ENCODE measurements around the gene KRTAP10-4.
"Not testable (repeated sequence)": the region's sequence is repeated elsewhere in the genome, so short reads cannot be mapped to it uniquely, and the experiment has no call there.

The KRTAP10-4 gene

GRCh38 chr21:44606495-44606894 is 33.0 kb downstream of the KRTAP10-4 start:
- H3K4me3 ChIP-seq (IDR thresholded peaks at IDR 0.05; ENCODE audit: insufficient read depth, low read depth, low read length): no peak overlapping the region
- H3K36me3 ChIP-seq (ENCODE audit: insufficient read depth): no peaks in the 10 kb centered on the region
- H3K9ac ChIP-seq: no peak overlapping the region
- peaks cover 20% of the 10 kb centered on the region; the same call in 1 of the 2 replicates for H3K27me3 ChIP-seq (ENCODE audit: insufficient read depth, low read depth)
- H3K4me2 ChIP-seq: no peak overlapping the region
- TF ChIP-seq CTCF (conservative IDR thresholded peaks at IDR 0.05; ENCODE audit: low read depth, low read length): no peak
- no peak overlapping the region for H3K27ac ChIP-seq
- H2AFZ ChIP-seq (ENCODE audit: low read depth): no peak overlapping the region
- H3K79me2 ChIP-seq (ENCODE audit: insufficient read depth, low read depth): no peaks in the 10 kb centered on the region
- no peaks in the 10 kb centered on the region for H4K20me1 ChIP-seq (ENCODE audit: insufficient read depth)
- no peaks in the 10 kb centered on the region for H3K4me1 ChIP-seq (ENCODE audit: low read depth, poor library complexity, severe bottlenecking)

- H3K4me2 ChIP-seq: no peak overlapping the region
- no peaks in the 10 kb centered on the region for H3K4me1 ChIP-seq (ENCODE audit: low read depth, poor library complexity, severe bottlenecking)
- no peak overlapping the region for H2AFZ ChIP-seq (ENCODE audit: low read depth)
- H3K27me3 ChIP-seq (ENCODE audit: insufficient read depth, low read depth): peaks cover 19% of the 10 kb centered on the region; the same call in 1 of the 2 replicates
- no peak overlapping the region for H3K4me3 ChIP-seq (IDR thresholded peaks at IDR 0.05; ENCODE audit: insufficient read depth, low read depth, low read length)
- H3K27ac ChIP-seq: no peak overlapping the region
- no peak for TF ChIP-seq CTCF (conservative IDR thresholded peaks at IDR 0.05; ENCODE audit: low read depth, low read length)
- H3K36me3 ChIP-seq (ENCODE audit: insufficient read depth): no peaks in the 10 kb centered on the region
- no peaks in the 10 kb centered on the region for H3K79me2 ChIP-seq (ENCODE audit: insufficient read depth, low read depth)
- no peak overlapping the region for H3K9ac ChIP-seq
- no peaks in the 10 kb centered on the region for H4K20me1 ChIP-seq (ENCODE audit: insufficient read depth)
Observed at GRCh38 chr21:44609193-44609592, 35.7 kb downstream of the KRTAP10-4 start.

GRCh38 chr21:44610157-44610843 is 36.8 kb downstream of the KRTAP10-4 start:
- H3K9ac ChIP-seq; H3K4me2 ChIP-seq; H3K79me2 ChIP-seq (ENCODE audit: insufficient read depth, low read depth); H3K4me3 ChIP-seq (IDR thresholded peaks at IDR 0.05; ENCODE audit: insufficient read depth, low read depth, low read length); H4K20me1 ChIP-seq (ENCODE audit: insufficient read depth); H2AFZ ChIP-seq (ENCODE audit: low read depth); H3K36me3 ChIP-seq (ENCODE audit: insufficient read depth); H3K4me1 ChIP-seq (ENCODE audit: low read depth, poor library complexity, severe bottlenecking); H3K27ac ChIP-seq: not testable (repeated sequence)
- peaks cover 19% of the 10 kb centered on the region for H3K27me3 ChIP-seq (ENCODE audit: insufficient read depth, low read depth)

GRCh38 chr21:44611551-44611950 is 38.0 kb downstream of the KRTAP10-4 start:
- Histone ChIP-seq H3K79me2 (ENCODE audit: insufficient read depth, low read depth) (no peaks in the 10 kb centered on the region), H3K36me3 (ENCODE audit: insufficient read depth) (no peaks in the 10 kb centered on the region), H3K27me3 (ENCODE audit: insufficient read depth, low read depth) (peaks cover 22% of the 10 kb centered on the region), H3K9ac (no peak overlapping the region), H3K4me1 (ENCODE audit: low read depth, poor library complexity, severe bottlenecking) (no peaks in the 10 kb centered on the region), H3K4me3 (IDR thresholded peaks at IDR 0.05; ENCODE audit: insufficient read depth, low read depth, low read length) (no peak overlapping the region), H4K20me1 (ENCODE audit: insufficient read depth) (no peaks in the 10 kb centered on the region), H3K4me2 (no peak overlapping the region), H2AFZ (ENCODE audit: low read depth) (no peak overlapping the region), H3K27ac (no peak overlapping the region)
- no peak for TF ChIP-seq CTCF (conservative IDR thresholded peaks at IDR 0.05; ENCODE audit: low read depth, low read length)

GRCh38 chr21:44612029-44612486 is 38.5 kb downstream of the KRTAP10-4 start, which contains the start of gene KRTAP10-8:
Gene KRTAP10-8 (plus strand): TSS chr21:44612079. CDS start chr21:44612101, 22 bp downstream.
- no peak within 1 kb of the TSS for H3K4me3 ChIP-seq (IDR thresholded peaks at IDR 0.05; ENCODE audit: insufficient read depth, low read depth, low read length)
- no peaks in the 10 kb centered on the region for H3K36me3 ChIP-seq (ENCODE audit: insufficient read depth)
- H4K20me1 ChIP-seq (ENCODE audit: insufficient read depth): no peaks in the 10 kb centered on the region
- no peak within 1 kb of the TSS for H2AFZ ChIP-seq (ENCODE audit: low read depth)
- H3K27me3 ChIP-seq (ENCODE audit: insufficient read depth, low read depth): peaks cover 22% of the 10 kb centered on the region
- no peak for TF ChIP-seq CTCF (conservative IDR thresholded peaks at IDR 0.05; ENCODE audit: low read depth, low read length)
- H3K4me1 ChIP-seq (ENCODE audit: low read depth, poor library complexity, severe bottlenecking): no peaks in the 10 kb centered on the region
- H3K79me2 ChIP-seq (ENCODE audit: insufficient read depth, low read depth): no peaks in the 10 kb centered on the region
- H3K9ac ChIP-seq: no peak within 1 kb of the TSS
- H3K4me2 ChIP-seq: no peak within 1 kb of the TSS
- no peak within 1 kb of the TSS for H3K27ac ChIP-seq

Data from KMS-11 (cell line).